GM21367 (cell line): ENCODE results near the gene ZNF519.
"Not testable (repeated sequence)": the region's sequence is repeated elsewhere in the genome, so short reads cannot be mapped to it uniquely, and the experiment has no call there.

Experiments
- ATAC-seq: cut with Tn5 transposase; IDR thresholded peaks from one replicate; pipeline ENCODE4 v1.9.1; 2021; ENCODE audit not compliant: unreplicated experiment

ZNF519 gene

DNA sequence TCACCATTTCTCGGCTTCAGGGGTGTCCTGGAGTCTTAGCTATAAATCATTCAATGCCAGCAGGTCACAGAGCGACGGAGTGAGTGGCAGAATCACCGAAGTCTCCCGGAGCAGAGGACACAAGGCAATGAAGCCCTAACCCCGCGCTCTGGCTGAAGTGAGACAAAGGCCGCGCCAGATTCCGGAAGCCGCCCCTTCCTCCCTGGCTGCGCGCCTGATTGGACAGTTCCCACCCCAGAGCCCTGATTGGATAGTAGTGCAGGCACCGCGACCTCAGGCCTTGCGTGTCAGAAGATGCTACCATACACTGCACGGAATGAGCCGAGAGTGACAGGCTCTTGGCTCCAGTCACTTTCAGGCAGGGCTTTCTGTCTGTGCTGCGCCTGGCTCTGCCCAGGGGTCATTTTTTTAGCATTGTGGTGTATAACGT is at the start of gene ZNF519:
ZNF519 (minus strand) TSS at position 165 of the 430 bp plus-strand sequence; CDS start at position 7, 158 bp downstream.
- peak; percentile 99 for ATAC-seq

GRCh38 chr18:14179306-14179705 is 47.1 kb upstream of the ZNF519 start:
- no peak for ATAC-seq

- peak; percentile 93 for ATAC-seq
These were observed 46.3 kb upstream of the ZNF519 start for GRCh38 chr18:14178321-14179196.

DNA sequence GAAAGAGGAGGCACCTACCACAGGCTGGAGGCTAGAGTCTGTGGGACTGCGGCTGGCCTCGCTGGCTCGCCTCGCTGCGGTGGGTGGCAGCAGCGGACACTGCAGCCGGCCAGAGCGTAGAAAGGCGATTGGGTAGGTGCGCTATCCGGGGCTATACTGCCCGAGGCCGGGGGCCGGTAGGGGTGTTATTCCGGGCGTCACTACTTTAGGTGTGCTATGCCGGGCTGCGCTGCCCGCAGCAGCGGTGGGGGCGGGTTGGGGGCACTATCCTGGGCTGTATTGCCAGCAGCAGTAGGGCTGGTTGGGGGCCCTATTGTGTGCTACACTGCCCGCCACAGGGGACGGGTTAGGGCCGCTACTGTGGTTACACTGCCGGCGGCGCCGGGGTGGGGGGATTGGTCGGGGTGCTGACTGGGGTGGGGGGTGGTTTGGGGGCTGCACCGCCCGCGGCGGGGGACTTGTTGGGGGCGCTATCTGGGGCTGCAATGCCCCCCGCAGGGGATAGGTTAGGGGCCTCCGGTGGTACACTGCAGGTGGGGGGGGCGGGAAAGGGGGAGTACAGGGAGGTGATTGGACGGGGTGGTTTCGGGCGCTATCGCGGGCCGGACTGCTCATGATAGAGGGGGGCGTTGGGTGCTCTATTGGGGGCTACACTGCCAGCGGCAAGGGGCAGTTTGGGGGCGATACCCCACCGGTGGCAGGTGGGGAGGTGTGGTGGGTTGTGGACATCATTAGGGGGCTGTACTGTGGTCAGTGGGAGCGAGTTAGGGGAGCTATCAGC is 45.5 kb upstream of the ZNF519 start:
- ATAC-seq = not testable (repeated sequence)

- ATAC-seq = not testable (repeated sequence)
These were observed 43.2 kb upstream of the ZNF519 start for GRCh38 chr18:14175404-14175803.

DNA sequence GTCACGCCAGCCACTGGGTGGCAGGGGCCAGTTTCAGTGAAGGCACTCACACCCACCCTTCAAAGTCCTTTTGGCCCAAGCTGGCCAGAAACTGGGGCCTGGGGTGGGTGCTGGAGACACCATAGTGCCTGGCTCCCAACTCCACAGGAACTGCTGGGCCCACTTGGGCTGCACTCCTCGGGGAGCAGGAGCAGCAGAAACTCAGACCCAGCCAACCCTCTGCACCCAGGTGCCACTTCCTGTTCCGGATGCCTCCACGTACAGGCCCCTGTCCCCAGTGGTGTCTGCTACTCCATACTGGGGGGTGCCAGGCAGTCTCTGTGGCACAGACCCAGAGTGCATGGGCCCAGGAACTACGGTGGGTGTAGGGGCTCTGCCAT is 42.5 kb upstream of the ZNF519 start:
- ATAC-seq = no peak

- ATAC-seq = not testable (repeated sequence)
These were observed 41.9 kb upstream of the ZNF519 start for GRCh38 chr18:14174002-14174705.

DNA sequence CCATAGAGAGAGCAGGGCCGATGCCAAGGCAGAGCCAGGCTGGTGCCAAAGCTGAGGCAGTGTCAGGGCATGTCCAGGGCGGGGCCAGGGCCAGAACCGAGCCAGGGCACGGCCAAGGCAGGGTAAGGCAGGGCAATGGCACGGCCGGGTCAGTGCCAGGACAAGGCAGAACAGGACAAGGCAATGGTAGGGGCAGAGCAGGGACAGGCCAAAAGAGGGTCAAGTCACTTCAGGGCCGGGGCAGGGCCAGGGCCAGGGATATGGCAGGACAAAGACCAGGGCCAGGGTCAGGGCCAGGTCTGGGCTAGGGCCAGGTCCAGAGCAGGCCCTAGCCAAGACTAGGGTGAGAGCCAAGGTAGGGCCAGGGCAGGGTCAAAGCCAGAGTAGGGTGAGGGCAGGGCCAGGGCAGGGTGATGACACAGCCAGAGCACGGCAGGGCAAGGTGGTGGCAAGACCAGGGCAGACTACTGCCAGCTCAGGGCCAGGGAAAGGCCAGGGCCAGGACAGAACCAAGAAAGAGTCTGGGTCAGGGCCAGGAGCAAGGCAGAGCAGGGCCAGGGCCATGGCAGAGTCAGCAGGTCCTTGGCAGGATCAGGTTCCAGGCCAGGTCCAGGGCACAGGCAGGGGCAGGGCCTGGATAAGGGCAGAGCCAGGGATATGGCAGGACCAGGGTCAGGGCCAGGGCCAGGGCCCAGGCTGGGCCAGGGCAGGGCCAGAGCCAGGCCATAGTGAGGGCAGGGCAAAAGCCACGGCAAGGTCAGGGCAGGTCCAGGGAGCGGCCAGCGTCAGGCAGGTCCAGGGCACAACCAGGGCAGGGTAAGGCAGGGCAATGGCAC is 41.1 kb upstream of the ZNF519 start:
- not testable (repeated sequence) for ATAC-seq

DNA sequence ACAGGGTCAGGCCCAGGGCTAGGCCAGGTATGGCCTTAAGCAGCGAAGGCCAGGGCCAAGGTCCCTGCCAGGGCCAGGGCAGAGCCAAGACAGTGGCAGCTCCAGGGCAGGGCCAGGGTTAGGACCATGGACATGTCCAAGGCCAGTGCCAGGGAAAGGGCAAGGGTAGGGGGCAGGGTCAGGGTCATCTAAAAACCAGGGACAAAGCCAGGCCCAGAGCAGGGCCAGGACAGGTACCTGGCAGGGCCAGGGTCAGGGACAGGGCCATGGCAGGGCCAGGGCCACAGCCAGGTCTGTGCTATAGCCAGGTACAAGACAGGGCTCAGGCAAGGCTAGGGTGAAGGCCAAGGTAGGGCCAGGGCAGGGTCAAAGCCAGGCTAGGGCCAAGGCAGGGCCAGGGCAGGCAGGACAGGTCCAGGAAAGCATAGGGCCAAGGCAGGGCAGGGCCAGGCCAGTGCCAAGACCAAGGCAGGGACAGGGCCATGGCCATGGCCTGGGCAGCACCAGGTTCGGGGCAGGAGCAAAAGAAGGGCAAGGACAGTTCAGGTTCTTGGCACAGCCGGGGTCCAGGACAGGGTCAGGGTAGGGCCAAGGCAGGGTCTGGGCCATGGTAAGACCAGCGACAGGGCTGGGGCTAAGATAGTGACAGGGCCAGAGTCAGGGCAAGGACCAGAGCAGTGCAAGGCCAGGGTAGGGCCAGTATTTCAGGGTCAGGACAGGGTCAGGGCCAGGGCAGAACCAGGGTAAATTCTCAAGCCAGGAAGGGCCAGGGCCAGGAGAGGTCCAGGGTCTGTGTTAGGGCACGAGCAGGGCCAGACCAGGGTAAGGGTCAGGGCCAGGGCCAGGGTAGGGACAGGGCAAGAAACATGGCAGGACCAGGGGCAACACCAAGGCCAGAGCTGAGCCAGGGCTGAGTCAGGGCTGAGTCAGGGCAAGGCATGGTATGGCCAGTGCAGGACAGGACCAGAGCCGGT is 40.2 kb upstream of the ZNF519 start:
- ATAC-seq = not testable (repeated sequence)

DNA sequence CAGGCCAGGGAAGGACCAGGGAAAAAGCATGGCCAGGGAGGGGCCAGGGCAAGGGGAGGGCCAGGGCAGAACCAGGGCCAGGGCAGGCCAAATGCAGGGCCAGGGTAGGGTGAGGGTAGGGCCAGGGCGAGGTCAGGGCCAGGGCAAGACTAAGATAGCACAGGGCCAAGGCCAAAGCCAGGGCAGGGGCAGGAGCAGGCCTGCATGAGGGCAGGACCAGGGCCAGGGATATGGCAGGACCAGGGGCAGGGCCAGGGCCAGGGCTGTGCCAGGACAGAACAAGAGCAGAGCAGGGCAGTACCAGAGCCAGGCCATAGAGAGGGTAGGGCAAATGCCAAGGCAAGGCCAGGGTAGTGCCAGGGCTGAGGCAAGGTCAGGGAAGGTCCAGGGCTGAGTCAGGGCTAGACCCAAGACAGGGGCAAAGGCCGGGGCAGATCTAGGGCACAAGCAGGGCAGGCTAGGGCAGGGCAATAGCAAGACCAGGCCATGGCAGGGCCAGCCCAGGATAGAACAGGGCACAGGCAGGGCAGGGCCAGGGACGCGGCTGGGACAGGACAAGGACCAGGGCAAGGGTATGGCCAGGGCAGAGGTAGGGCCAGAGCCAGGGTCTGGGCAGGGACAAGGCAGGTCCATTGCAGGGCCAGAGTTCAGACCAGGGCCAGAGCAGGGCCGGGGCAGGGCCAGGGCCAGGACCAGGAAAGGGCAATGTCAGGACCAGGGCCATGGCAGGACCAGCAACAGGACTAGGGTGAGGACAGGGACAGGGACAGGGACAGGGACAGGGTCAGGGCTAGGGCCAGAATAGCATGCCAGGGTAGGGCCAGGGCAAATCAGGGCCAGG is 39.3 kb upstream of the ZNF519 start:
- ATAC-seq = not testable (repeated sequence)

GRCh38 chr18:14170367-14171036 is 38.3 kb upstream of the ZNF519 start:
- not testable (repeated sequence) for ATAC-seq

DNA sequence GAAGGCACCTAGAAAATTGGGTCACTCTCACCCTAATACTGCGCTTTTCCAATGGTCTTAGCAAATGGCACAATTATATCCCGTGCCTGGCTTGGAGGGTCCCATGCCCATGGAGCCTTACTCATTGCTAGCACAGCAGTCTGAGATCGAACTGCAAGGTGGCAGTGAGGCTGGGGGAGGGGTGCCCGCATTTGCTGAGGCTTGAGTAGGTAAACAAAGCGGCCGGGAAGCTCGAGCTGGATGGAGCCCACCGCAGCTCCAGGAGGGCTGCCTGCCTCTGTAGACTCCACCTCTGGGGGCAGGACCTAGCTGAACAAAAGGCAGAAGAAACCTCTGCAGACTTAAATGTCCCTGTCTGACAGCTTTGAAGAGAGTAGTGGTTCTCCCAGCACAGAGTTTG is 30.7 kb upstream of the ZNF519 start:
- ATAC-seq = not testable (repeated sequence)

DNA sequence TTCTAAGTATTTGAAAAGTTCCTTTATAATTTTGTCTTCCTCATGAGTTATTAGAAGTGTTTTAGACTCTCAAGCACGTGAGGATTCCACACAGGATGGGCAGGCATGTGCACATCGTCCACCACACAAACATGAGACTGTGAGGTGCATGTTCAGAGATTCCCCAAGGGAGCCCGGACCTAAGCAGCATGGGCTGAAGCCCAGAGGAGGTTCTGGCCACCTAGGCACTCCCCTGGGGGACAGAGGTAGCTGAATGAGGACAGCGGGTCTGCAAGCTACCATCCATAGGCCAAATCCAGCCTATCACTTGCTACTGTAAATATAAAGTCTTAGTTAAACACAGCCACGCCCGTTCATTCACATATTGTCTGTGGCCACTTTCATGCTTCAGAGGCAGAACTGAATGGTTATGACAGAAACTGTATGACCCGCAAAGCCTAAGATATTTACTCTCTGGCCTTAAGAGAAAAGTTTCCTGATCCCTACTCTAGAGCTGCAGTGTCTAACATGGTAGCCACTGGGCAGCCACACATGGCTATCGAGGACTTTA is 19.4 kb upstream of the ZNF519 start:
- not testable (repeated sequence) for ATAC-seq

- not testable (repeated sequence) for ATAC-seq
These were observed 18.5 kb upstream of the ZNF519 start for GRCh38 chr18:14150766-14151165.

DNA sequence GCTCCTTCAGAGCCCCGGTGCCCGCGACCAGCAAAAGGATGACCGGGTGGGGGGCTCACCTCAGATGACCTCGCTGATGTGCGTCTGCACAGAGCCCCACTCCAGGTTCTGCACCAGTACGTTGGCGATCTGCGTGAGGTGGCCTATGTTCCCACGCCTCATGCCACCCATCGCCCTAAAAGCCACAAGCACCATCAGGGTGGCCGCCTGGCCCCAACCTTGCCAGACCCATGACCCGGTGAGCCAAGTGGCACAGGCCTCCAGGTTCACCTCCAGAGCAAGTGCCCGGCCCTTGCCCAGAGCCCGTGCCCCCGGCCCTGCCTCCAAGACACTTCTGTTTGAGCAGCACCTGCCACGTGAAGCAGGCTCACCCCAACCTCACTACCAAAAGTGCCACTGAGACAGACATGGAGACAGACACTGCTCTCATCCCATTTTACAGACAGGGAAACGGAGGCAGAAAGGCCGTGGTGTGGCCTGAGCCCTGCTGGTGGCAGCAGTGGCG is 17.7 kb upstream of the ZNF519 start:
- not testable (repeated sequence) for ATAC-seq

DNA sequence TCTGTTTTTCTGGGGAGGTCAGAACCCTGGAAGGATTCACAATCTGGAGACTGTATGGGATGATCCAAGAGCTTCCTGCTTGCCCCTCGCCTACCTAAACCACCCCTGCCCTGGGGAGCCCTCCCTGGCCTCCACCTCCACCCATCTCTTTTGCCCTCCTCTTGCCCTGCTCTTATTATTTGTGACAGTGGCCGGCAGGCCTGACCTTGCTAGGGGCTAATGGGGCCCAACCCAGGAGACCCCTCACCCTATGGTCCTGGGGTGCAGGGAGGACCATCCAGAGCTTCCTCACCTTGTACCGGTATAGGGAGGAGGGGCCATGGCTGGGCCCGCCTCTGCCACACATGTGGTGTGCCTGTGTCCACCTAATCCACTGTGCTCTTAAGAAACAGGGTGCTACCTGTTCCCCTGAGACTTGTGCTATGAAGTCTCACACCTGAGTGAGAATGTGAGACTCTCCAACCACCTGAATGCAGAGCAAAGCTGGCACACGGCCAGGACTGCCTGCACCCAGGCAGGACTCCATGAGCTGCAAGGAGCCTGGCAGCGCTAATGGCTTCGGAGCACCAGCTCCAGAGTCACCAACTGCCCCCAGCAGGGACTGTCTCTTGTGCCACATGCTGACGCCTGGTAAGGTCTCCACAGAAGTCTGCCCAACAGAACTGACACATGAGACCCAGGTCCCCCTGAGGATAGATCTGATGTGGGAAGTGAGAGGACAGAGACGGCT is 17.1 kb upstream of the ZNF519 start:
- ATAC-seq = not testable (repeated sequence)
